ENCODE measurements around the gene GOSR1.

GOSR1 gene

GRCh38 chr17:30576326-30576861 is 99.2 kb downstream of the GOSR1 start:
- no peak for DNase-seq
